Measurements from ENCODE around the gene FOS.

FOS gene

DNA sequence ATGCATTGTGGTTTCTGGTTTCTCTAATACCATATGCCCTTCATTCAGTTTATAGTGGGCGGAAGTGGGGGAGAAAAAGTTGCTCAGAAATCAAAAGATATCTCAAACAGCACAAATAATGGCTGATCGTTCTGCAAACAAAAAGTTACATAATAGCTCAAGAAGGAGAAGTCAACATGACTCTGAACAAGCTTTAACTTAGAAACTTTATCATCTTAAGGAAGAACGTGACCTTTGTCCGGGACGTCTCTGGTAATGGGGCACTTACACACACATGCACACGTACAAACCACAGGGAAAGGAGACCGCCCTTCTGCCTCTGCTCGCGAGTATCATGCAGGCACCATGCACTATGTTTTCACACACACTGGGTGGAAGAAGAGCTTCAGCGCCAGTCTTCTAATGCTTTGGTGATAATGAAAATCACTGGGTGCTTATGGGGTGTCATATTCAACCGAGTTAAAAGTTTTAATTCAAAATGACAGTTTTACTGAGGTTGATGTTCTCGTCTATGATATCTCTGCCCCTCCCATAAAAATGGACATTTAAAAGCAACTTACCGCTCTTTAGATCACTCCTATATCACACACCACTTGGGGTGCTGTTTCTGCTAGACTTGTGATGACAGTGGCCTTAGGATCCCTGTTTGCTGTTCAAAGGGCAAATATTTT, 4.7 kb downstream of the FOS start:
- peak overlapping the region; percentile 59 for H3K27ac ChIP-seq

DNA sequence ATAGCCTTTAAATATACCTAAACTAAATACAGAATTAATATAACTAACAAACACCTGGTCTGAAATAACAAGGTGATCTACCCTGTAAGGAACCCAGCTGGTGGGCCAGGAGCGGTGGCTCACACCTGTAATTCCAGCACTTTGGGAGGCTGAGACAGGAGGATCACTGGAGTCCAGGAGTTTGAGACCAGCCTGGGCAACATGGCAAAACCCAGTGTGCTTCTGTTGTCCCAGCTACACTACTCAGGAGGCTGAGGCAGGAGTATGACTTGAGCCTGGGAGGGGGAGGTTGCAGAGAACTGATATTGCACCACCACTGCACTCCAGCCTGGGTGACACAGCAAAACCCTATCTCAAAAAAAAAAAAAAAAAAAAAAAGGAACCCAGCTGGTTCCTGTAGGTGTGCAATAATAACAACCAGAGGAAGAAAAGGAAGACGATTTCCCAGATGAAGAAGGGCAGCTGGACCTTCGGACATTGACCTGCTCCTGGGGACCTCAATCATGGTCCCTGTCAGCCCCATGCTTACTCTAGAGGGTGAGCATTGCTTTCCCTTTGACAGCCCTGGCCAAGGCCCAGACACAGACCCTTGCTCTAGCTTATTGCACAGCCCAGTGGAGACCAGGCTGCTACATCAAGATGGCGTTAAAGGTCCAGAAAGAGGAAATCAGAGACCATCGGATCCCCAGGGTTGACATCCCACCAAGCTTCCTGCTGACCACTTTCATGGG, 5.4 kb downstream of the FOS start:
- H3K27ac ChIP-seq, result peak overlapping the region; percentile 59
- TF ChIP-seq, protein P1, sequence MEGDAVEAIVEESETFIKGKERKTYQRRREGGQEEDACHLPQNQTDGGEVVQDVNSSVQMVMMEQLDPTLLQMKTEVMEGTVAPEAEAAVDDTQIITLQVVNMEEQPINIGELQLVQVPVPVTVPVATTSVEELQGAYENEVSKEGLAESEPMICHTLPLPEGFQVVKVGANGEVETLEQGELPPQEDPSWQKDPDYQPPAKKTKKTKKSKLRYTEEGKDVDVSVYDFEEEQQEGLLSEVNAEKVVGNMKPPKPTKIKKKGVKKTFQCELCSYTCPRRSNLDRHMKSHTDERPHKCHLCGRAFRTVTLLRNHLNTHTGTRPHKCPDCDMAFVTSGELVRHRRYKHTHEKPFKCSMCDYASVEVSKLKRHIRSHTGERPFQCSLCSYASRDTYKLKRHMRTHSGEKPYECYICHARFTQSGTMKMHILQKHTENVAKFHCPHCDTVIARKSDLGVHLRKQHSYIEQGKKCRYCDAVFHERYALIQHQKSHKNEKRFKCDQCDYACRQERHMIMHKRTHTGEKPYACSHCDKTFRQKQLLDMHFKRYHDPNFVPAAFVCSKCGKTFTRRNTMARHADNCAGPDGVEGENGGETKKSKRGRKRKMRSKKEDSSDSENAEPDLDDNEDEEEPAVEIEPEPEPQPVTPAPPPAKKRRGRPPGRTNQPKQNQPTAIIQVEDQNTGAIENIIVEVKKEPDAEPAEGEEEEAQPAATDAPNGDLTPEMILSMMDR (IDR thresholded peaks at IDR 0.05), result no peak; the same call in 1 of the 2 replicates
- no peak for TF ChIP-seq ZFX (IDR thresholded peaks at IDR 0.05; ENCODE audit: borderline replicate concordance)

More for the DNA sequence above, 4.7 kb downstream of the FOS start:
- TF ChIP-seq, protein P1 (IDR thresholded peaks at IDR 0.05), result peak; percentile 33; the same call in 1 of the 2 replicates
- no peak for TF ChIP-seq ZFX (IDR thresholded peaks at IDR 0.05; ENCODE audit: borderline replicate concordance)

DNA sequence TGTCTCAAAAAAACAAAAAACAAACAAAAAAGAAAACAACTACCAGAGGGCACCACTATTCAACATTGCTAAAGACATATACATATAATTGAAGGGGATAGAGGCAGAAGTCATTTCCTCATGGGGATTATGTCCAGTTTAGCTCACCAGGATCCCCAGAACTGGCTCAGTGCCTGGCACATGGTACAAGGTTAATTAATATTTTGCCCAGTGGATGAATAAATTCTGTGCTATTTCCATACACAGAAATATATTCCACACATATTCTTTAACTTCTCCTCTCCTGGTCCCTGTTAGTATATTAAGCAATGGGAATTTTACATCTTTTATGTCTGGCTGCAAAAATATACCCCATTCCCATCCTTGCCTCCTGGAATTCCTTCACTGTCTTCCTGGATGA, 6.7 kb downstream of the FOS start:
- TF ChIP-seq, protein P1 (IDR thresholded peaks at IDR 0.05), result no peak
- no peak for TF ChIP-seq ZFX (IDR thresholded peaks at IDR 0.05; ENCODE audit: borderline replicate concordance)
- no peak overlapping the region for H3K27ac ChIP-seq

DNA sequence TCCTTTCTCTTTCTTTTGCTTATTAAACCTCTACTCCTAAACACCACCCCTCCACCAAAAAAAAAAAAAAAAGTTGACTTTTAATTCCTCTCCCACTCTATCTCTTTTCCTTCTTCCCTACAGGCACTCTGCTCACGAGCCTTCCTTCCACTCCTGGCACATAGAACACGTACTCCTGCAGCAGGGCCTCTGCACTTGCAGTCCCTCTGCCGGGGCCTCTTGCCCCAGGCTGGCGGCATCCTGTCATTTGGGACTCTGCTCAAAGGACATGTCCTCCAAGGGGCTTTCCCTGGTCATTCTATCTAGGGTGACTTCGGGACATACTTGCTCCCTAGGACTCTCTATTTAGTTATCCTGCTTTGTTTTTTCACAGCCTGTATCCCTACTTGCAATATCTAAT, 7.7 kb downstream of the FOS start:
- no peak for TF ChIP-seq ZFX (IDR thresholded peaks at IDR 0.05; ENCODE audit: borderline replicate concordance)
- TF ChIP-seq, protein P1 (IDR thresholded peaks at IDR 0.05), result no peak
- no peak overlapping the region for H3K27ac ChIP-seq

DNA sequence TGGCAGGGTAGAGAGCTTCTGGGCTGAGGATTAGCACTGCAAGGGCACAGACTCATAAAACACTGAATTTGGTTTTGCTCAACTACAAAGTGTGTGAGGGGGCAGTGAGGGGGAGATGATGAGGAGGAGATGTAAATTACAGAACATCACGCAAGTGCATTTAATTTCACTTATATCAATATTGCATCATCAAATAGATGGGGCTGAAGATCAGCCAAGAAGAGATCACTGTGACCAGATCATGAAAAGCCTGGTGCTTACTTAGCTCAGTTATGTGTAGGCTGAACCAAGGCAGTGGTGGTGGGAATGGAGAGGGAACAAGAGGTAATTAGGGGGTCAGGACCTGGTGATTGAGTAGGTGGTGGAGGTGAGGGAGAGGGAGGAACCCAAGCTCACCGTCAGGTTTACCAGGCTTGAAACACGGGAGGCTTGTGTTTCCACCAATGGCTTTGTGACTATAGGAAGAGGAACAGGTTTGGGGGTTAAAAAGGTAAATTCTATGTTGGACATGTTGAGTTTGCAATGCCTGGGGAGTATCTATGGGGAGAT, 11.3 kb downstream of the FOS start:
- TF ChIP-seq ZFX (IDR thresholded peaks at IDR 0.05; ENCODE audit: borderline replicate concordance), result no peak
- TF ChIP-seq, protein P1 (IDR thresholded peaks at IDR 0.05), result no peak

DNA sequence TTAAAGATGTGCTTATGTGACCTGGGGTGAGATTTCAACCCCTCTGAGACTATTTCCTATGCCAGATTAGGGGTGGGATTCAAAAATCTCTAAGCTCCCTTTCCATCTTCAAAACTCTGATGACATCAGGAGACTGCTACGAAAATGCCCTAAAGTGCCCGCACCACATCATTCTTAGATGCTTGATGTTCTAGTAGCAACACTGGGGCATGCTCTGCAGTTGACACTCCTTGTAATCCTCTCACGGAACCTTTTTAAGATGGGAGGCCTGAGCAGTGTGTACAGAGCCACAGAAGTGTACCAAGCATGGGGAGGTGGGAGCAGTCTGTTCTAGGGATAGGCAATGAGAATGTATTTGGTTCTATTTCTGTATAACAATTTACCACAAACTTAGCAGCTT, 12.2 kb downstream of the FOS start:
- no peak overlapping the region for H3K27ac ChIP-seq
- TF ChIP-seq, protein P1 (IDR thresholded peaks at IDR 0.05), result no peak

More for the DNA sequence above, 11.3 kb downstream of the FOS start:
- H3K27ac ChIP-seq, result no peak overlapping the region

DNA sequence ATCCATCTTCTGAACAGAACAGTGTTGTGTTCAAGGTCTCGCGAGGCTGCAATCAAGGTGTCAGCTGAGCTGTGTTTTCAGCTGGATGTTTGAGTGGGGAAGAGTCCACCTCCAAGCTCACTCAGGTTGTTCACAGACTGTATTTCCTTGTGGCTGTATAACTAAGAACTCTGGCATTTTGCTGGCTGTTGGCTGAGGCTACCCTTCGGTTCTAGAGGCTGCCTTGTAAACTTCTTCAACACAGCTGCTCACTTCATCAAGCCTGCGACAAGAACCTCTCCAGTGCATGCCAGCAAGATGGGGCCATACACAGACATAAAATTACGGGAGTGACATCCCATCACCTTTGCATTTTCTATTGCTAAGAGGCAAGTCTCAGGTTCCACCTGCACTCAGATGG, 12.7 kb downstream of the FOS start:
- TF ChIP-seq ZFX (IDR thresholded peaks at IDR 0.05; ENCODE audit: borderline replicate concordance), result no peak
- TF ChIP-seq, protein P1 (IDR thresholded peaks at IDR 0.05), result no peak

More for the DNA sequence above, 12.7 kb downstream of the FOS start:
- H3K27ac ChIP-seq, result no peak overlapping the region
